Esophagus squamous epithelium (tissue), 5 donors: ENCODE results near the gene VIT. TPM values are rescaled to one million over a fixed set of nuclear protein-coding genes. Genes with fewer than 3 reads are reported as not detected.
"Not testable (repeated sequence)": the region's sequence is repeated elsewhere in the genome, so short reads cannot be mapped to it uniquely, and the experiment has no call there.

ENCODE experiments used
- DNase-seq: peaks from one replicate; lab custom pipeline; 2025; lab: John Stamatoyannopoulos, UW
- H3K27ac ChIP-seq, 4 donors: fragments of 200-600 bp; sonication (generic); one replicate each; pipeline ENCODE4 v1.5.1; 2016 to 2019; ENCODE audit warnings: mild to moderate bottlenecking in 1 of 4
- H3K27me3 ChIP-seq, 4 donors: fragments of 200-600 bp; sonication (generic); 1 replicate in 3 of 4; 2 replicates in 1 of 4; pipeline versions ENCODE4 v1.5.1 to v1.6.0; 2017 to 2021; ENCODE audit warnings: antibody characterized with exemption in 1 of 4
- H3K36me3 ChIP-seq, 3 donors: fragments of 200-600 bp; sonication (generic); one replicate each; pipeline ENCODE4 v1.5.1; 2016 to 2019
- H3K4me1 ChIP-seq, 3 donors: fragments of 200-600 bp; sonication (generic); one replicate each; pipeline ENCODE4 v1.5.1; 2017 to 2019
- H3K4me3 ChIP-seq, 4 donors: fragments of 200-600 bp; sonication (generic); 1 replicate in 3 of 4; 2 replicates in 1 of 4; pipeline ENCODE4 v1.5.1; 2016 to 2019; ENCODE audit warnings: mild to moderate bottlenecking in 2 of 4, moderate library complexity in 1 of 4
- H3K9me3 ChIP-seq, 3 donors: fragments of 200-600 bp; sonication (generic); one replicate each; pipeline ENCODE4 v1.5.1; 2016 to 2019
- POLR2A ChIP-seq, 4 donors: fragments of 450-650 bp; IDR thresholded peaks; one replicate each; pipeline ENCODE4 v1.6.1; 2017; ENCODE audit warnings: antibody characterized with exemption in 4 of 4, mild to moderate bottlenecking in 4 of 4, moderate library complexity in 3 of 4
- WGBS, 2 donors: methylation state at CpG; one replicate each; pipeline ENCODE4 v1.1.5; 2018; 5-methylcytosine and 5-hydroxymethylcytosine counted together
- intact Hi-C: fragments of 100-400 bp; cut with DNase I; formaldehyde crosslinking; loops from one replicate; pipeline ENCODE4 v1.15.0; 2022
- total RNA-seq, 4 donors: library from RNA; depleted of rRNA; stranded (reverse); fragments of >200 nt; gene quantifications; one replicate each; pipeline ENCODE4 v1.1.0, GENCODE V29; 2016
- TF ChIP-seq, protein P1 (sequence below), 6 experiments: fragments of 450-650 bp in 4 of 6; fragments of 200-600 bp in 2 of 6; sonication (generic) in 2 of 6; IDR thresholded peaks; one replicate each; pipeline ENCODE4 v1.5.1; 2016 to 2019; ENCODE audit warnings: antibody characterized with exemption in 6 of 6, mild to moderate bottlenecking in 4 of 6, moderate library complexity in 4 of 6
- donor health status: DM: yes; HTN: yes; CAD: no.

VIT gene
- total RNA-seq, 4 donors from 2014 or later: 2.9 to 36.8 (median 10.6) TPM

DNA sequence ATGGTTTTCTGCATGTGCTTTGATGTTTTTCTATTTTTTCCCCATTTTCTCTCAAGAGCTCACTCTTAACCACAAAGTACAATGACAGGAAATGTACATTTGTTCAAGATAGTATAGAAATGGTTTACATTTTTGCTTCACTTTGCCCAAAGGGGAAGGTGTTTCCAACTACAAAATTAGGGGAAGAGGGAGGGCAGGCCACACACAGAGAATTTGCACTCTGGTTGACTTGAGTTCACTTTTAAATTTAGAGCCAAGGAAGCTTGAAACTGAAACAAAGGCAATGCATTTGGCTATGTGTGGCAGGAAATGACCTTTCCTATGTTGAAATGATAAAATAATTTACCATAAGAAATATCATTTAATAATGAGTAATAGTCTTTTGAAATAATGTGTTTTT, 19.1 kb upstream of the VIT start:
- no peaks in the 10 kb centered on the region for H3K9me3 ChIP-seq
- no peak for DNase-seq
- no peaks in the 10 kb centered on the region for H3K27me3 ChIP-seq
- no peak overlapping the region for H3K27ac ChIP-seq
- H3K4me3 ChIP-seq: no peak overlapping the region
- no peaks in the 10 kb centered on the region for H3K4me1 ChIP-seq
- TF ChIP-seq, protein P1, sequence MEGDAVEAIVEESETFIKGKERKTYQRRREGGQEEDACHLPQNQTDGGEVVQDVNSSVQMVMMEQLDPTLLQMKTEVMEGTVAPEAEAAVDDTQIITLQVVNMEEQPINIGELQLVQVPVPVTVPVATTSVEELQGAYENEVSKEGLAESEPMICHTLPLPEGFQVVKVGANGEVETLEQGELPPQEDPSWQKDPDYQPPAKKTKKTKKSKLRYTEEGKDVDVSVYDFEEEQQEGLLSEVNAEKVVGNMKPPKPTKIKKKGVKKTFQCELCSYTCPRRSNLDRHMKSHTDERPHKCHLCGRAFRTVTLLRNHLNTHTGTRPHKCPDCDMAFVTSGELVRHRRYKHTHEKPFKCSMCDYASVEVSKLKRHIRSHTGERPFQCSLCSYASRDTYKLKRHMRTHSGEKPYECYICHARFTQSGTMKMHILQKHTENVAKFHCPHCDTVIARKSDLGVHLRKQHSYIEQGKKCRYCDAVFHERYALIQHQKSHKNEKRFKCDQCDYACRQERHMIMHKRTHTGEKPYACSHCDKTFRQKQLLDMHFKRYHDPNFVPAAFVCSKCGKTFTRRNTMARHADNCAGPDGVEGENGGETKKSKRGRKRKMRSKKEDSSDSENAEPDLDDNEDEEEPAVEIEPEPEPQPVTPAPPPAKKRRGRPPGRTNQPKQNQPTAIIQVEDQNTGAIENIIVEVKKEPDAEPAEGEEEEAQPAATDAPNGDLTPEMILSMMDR (IDR thresholded peaks at IDR 0.05): no peak
- TF ChIP-seq POLR2A (IDR thresholded peaks at IDR 0.05): no peak
- intact Hi-C loops: no loop called here
- H3K36me3 ChIP-seq: no peaks in the 10 kb centered on the region

- Histone ChIP-seq H3K27me3 (no peaks in the 10 kb centered on the region), H3K36me3 (no peaks in the 10 kb centered on the region), H3K27ac (no peak overlapping the region), H3K4me3 (no peak overlapping the region), H3K9me3 (no peaks in the 10 kb centered on the region), H3K4me1 (no peaks in the 10 kb centered on the region)
- TF ChIP-seq POLR2A (IDR thresholded peaks at IDR 0.05): no peak
- TF ChIP-seq, protein P1 (IDR thresholded peaks at IDR 0.05): no peak
- no peak for DNase-seq
- WGBS, 2 donors: 68 to 77% methylated on average over 4 of the region's 4 CpGs
- intact Hi-C loops: no loop called here
These were observed 18.4 kb upstream of the VIT start for GRCh38 chr2:36677996-36678605.

- Histone ChIP-seq H3K27ac (no peak overlapping the region), H3K4me3 (no peak overlapping the region), H3K36me3 (no peaks in the 10 kb centered on the region), H3K4me1 (no peaks in the 10 kb centered on the region), H3K27me3 (no peaks in the 10 kb centered on the region), H3K9me3 (no peaks in the 10 kb centered on the region)
- no peak for DNase-seq
- 89 to 100% methylated on average over 1 of the region's 1 CpG for WGBS, 2 donors
- TF ChIP-seq POLR2A (IDR thresholded peaks at IDR 0.05): no peak
- intact Hi-C loops: no loop called here
These were observed 17.7 kb upstream of the VIT start for GRCh38 chr2:36678856-36679255.

GRCh38 chr2:36680012-36680411, 16.5 kb upstream of the VIT start:
- Histone ChIP-seq H3K27ac (no peak overlapping the region), H3K9me3 (no peaks in the 10 kb centered on the region), H3K27me3 (no peaks in the 10 kb centered on the region), H3K36me3 (no peaks in the 10 kb centered on the region), H3K4me3 (no peak overlapping the region), H3K4me1 (no peaks in the 10 kb centered on the region)
- WGBS, 2 donors: 20 to 30% methylated on average over 2 of the region's 2 CpGs
- intact Hi-C loops: no loop called here
- no peak for DNase-seq
- TF ChIP-seq, protein P1 (IDR thresholded peaks at IDR 0.05): no peak
- TF ChIP-seq POLR2A (IDR thresholded peaks at IDR 0.05): no peak

DNA sequence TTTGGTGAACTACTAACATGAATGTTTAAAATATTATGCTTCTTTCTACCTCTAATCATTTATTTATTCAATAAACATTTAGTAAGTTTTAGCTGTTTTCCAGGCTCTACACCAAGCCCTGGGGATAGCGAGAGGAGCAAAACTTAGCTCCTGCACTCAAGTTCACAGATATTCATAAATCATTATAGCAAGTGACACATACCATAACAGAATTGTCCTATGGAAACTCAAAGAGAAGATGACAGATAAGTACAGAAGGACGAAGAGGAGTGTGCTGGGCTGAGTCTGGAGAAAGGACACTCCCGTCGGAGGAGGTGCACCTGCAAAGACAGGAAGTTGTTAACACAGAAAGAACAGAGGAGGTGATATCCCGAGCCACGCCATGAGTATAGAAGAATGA, 13.9 kb upstream of the VIT start:
- Histone ChIP-seq H3K27ac (no peak overlapping the region), H3K27me3 (no peaks in the 10 kb centered on the region), H3K36me3 (no peaks in the 10 kb centered on the region), H3K9me3 (no peaks in the 10 kb centered on the region), H3K4me3 (no peak overlapping the region), H3K4me1 (no peaks in the 10 kb centered on the region)
- intact Hi-C loops: no loop called here
- DNase-seq: no peak
- TF ChIP-seq, protein P1 (IDR thresholded peaks at IDR 0.05): no peak
- TF ChIP-seq POLR2A (IDR thresholded peaks at IDR 0.05): no peak
- 72 to 85% methylated on average over 6 of the region's 6 CpGs for WGBS, 2 donors

GRCh38 chr2:36683002-36683401, 13.5 kb upstream of the VIT start:
- WGBS, 2 donors: 47 to 50% methylated on average over 2 of the region's 2 CpGs

DNA sequence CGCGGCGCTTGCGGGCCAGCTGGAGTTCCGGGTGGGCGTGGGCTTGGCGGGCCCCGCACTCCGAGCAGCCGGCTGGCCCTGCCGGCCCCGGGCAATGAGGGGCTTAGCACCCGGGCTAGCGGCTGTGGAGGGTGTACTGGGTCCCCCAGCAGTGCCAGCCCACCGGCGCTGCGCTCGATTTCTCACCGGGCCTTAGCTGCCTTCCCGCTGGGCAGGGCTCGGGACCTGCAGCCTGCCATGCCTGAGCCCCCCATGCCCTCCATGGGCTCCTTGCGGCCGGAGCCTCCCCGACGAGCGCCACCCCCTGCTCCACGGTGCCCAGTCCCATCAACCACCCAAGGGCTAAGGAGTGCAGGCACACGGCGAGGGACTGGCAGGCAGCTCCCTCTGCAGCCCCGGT, 8.2 kb upstream of the VIT start:
- WGBS, 2 donors: 96% methylated on average over 13 of the region's 30 CpGs; no CpG with 5 or more reads in 1 of the 2 donors
- intact Hi-C loops, H3K36me3 ChIP-seq, DNase-seq, H3K4me1 ChIP-seq, H3K27ac ChIP-seq, H3K4me3 ChIP-seq, H3K9me3 ChIP-seq, H3K27me3 ChIP-seq: not testable (repeated sequence)

More at GRCh38 chr2:36683002-36683401, 13.5 kb upstream of the VIT start:
- Histone ChIP-seq H3K4me3 (no peak overlapping the region), H3K4me1 (no peaks in the 10 kb centered on the region), H3K27me3 (no peaks in the 10 kb centered on the region), H3K9me3 (no peaks in the 10 kb centered on the region), H3K27ac (no peak overlapping the region), H3K36me3 (no peaks in the 10 kb centered on the region)
- intact Hi-C loops: no loop called here
- no peak for DNase-seq
- TF ChIP-seq POLR2A (IDR thresholded peaks at IDR 0.05): no peak
- TF ChIP-seq, protein P1 (IDR thresholded peaks at IDR 0.05): no peak

DNA sequence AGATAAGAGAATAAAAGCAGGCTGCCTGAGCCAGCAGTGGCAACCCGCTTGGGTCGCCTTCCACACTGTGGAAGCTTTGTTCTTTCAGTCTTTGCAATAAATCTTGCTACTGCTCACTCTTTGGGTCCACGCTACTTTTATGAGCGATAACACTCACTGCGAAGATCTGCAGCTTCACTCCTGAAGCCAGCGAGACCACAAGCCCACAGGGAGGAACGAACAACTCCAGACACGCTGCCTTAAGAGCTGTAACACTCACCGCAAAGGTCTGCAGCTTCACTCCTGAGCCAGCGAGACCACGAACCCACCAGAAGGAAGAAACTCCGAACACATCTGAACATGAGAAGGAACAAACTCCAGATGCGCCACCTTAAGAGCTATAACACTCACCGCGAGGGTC, 7.5 kb upstream of the VIT start:
- H3K4me3 ChIP-seq, DNase-seq, H3K36me3 ChIP-seq, H3K9me3 ChIP-seq, H3K27ac ChIP-seq, H3K27me3 ChIP-seq, H3K4me1 ChIP-seq, intact Hi-C loops: not testable (repeated sequence)
- 89 to 90% methylated on average over 14 to 15 of the region's 15 CpGs for WGBS, 2 donors
